ENCODE data around the gene IFT20. TPM values are rescaled to one million over a fixed set of nuclear protein-coding genes. Genes with fewer than 3 reads are reported as not detected.

IFT20 gene
- total RNA-seq, 4 donors from 2014 or later, result 3.7 to 15.9 (median 4.9) TPM

DNA sequence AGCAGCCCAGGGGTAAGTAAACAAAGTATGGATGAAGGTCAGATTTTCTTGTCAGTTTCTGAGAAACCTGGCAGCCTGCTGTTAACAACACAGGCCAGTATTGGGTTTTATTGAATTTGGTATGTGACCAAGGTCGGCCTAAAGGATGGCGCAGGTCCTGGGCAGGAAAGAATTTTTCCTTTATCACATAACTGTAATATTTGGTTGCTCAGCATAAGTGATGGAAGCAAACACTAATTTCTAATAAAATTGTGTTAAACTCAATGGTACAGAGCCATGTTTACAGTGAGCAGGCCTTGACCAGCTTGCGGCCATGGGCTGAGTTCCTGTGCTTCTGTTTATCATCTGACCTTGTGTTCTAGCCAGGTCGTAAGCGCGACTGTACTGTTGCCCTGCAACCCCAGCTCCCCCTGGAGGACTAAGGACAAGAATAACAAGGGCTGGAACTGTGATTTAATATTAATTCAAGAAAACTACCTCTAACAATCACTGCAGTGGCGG is 11.5 kb upstream of the IFT20 start:
- H3K27me3 ChIP-seq, result no peaks in the 10 kb centered on the region
- no peaks in the 10 kb centered on the region for H3K9me3 ChIP-seq
- H3K27ac ChIP-seq, result peak overlapping the region in 2 of 4 donors; percentile 22 to 35
- H3K4me1 ChIP-seq, result peaks cover 0 to 6% of the 10 kb centered on the region in 2 donors
- ATAC-seq (no peak), DNase-seq (no peak)
- TF ChIP-seq POLR2A (IDR thresholded peaks at IDR 0.05), result no peak
- TF ChIP-seq, protein P1, sequence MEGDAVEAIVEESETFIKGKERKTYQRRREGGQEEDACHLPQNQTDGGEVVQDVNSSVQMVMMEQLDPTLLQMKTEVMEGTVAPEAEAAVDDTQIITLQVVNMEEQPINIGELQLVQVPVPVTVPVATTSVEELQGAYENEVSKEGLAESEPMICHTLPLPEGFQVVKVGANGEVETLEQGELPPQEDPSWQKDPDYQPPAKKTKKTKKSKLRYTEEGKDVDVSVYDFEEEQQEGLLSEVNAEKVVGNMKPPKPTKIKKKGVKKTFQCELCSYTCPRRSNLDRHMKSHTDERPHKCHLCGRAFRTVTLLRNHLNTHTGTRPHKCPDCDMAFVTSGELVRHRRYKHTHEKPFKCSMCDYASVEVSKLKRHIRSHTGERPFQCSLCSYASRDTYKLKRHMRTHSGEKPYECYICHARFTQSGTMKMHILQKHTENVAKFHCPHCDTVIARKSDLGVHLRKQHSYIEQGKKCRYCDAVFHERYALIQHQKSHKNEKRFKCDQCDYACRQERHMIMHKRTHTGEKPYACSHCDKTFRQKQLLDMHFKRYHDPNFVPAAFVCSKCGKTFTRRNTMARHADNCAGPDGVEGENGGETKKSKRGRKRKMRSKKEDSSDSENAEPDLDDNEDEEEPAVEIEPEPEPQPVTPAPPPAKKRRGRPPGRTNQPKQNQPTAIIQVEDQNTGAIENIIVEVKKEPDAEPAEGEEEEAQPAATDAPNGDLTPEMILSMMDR (IDR thresholded peaks at IDR 0.05 in 4 of 5, conservative IDR thresholded peaks at IDR 0.05 in 1 of 5), result peak in 1 of 5 experiments; percentile 18
- no peak overlapping the region for H3K4me3 ChIP-seq
- in situ Hi-C loops (cut with MboI; ENCODE audit: low sequenced_read_pairs in 4 of 4), result loop anchor here in 2 of 4 donors (25.0 kb wide), 1 partner anchor 616 kb away; the partner anchor contains the start of gene PHF12 (in 2 of the 2)
- intact Hi-C loops (cut with DNase I; ENCODE audit: low total_unique reads), result no loop called here
- peaks cover 0 to 98% of the 10 kb centered on the region in 2 donors for H3K36me3 ChIP-seq

DNA sequence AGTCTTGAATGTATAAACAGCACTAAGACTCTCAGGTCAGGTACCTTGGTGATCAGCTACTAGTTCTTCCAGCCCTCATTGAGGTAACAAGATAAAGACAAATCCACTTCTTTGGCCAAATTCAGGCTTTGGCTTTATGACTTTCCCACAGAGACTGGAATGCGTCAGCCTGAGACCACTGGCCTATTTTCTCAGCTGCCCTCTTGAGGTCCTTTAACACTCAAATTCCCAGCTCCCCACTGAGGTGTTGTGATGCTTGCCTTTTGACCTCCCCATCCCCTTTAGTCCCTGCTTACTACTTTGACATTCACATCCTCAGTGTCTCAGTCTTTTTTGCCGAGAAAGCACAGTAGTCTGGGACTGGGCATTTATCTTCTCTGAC is 10.9 kb upstream of the IFT20 start:
- intact Hi-C loops (cut with DNase I; ENCODE audit: low total_unique reads), result no loop called here
- peak overlapping the region in 1 of 4 donors; percentile 35 for H3K27ac ChIP-seq

DNA sequence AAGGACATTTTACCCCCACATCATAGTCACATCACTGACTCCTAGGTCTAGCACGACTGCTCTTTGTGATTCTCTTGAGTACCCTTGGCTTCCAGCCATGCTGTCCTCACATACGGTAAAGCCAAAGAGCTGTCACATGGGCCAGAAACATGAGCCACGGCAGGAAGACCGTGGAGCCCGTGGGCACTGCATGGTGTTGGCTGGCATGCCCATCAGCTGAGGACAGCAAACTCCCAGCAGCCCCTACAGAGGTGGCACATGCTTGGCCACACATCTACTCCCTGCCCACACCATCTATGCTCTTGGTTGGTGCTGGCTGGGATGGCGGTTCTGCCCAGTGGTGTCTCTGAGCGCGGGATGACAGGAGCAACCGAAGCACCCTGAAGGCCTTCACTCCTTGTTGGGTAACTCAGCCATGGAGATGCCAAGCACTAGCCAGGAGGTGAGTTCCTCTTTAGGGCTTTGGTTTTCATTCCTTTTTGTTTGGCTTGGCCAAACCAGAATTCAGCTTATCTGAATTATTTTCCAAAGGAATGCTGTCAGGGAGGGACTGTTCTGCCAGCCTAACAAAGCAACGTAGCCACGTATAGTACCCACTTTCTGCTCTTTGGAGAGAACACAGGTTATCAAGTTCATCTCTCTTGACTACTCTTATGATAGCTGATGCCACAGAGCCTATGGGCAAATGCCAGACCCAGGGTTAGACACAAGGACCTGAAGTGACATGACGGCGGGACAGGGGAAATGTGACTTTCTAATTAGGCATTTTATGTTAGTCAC is 10.3 kb upstream of the IFT20 start:
- ATAC-seq (peak in 1 of 2 donors; percentile 45), DNase-seq (peak in 1 of 2 donors; percentile 39)
- in situ Hi-C loops (cut with MboI; ENCODE audit: low sequenced_read_pairs in 4 of 4), result loop anchor here in 2 of 4 donors (25.0 kb wide), 1 partner anchor 617 kb away; the partner anchor contains the start of gene PHF12 (in 2 of the 2)

More for the DNA sequence above, 10.9 kb upstream of the IFT20 start:
- Histone ChIP-seq H3K36me3 (peaks cover 0 to 98% of the 10 kb centered on the region in 2 donors), H3K4me3 (no peak overlapping the region), H3K27me3 (no peaks in the 10 kb centered on the region), H3K4me1 (peaks cover 0 to 6% of the 10 kb centered on the region in 2 donors), H3K9me3 (no peaks in the 10 kb centered on the region)
- in situ Hi-C loops (cut with MboI; ENCODE audit: low sequenced_read_pairs in 4 of 4), result loop anchor here in 2 of 4 donors (25.0 kb wide), 1 partner anchor 616 kb away; the partner anchor contains the start of gene PHF12 (in 2 of the 2)
- no peak for ATAC-seq
- TF ChIP-seq POLR2A (IDR thresholded peaks at IDR 0.05), result no peak
- TF ChIP-seq, protein P1 (IDR thresholded peaks at IDR 0.05 in 4 of 5, conservative IDR thresholded peaks at IDR 0.05 in 1 of 5), result no peak
- DNase-seq, result no peak

DNA sequence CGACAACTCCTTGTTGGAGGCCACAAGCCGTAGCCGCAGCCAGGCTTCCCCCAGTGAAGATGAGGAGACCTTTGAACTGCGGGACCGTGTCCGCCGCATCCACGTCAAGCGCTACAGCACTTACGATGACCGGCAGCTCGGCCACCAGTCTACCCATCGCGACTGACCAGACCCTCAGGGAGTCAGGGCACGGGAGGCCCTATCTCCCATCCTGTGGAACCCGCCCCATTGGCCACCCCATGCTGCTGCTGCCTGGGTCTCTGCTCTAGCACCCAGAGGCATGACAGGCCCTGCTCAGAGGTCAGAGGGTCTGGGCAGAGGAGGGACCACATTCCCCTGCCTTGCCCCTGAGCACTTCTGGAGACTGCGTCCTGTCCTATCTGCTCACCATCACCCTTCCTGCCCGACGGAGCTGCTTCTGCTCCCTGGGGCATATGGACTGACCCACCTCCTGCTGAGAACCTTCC is 9.2 kb upstream of the IFT20 start:
- H3K36me3 ChIP-seq, result peaks cover 0 to 93% of the 10 kb centered on the region in 2 donors
- no peak for DNase-seq
- intact Hi-C loops (cut with DNase I; ENCODE audit: low total_unique reads) (no loop called here), in situ Hi-C loops (cut with MboI; ENCODE audit: low sequenced_read_pairs in 4 of 4) (loop anchor here in 2 of 4 donors (25.0 kb wide), 1 partner anchor 618 kb away; the partner anchor contains the start of gene PHF12 (in 2 of the 2))
- H3K9me3 ChIP-seq, result no peaks in the 10 kb centered on the region
- no peak for TF ChIP-seq POLR2A (IDR thresholded peaks at IDR 0.05)
- H3K27ac ChIP-seq, result peak overlapping the region in 1 of 4 donors; percentile 39
- H3K4me1 ChIP-seq, result peaks cover 0 to 6% of the 10 kb centered on the region in 2 donors
- H3K4me3 ChIP-seq, result no peak overlapping the region
- H3K27me3 ChIP-seq, result no peaks in the 10 kb centered on the region
- ATAC-seq, result no peak

More for the DNA sequence above, 10.3 kb upstream of the IFT20 start:
- H3K4me1 ChIP-seq, result peaks cover 0 to 6% of the 10 kb centered on the region in 2 donors
- intact Hi-C loops (cut with DNase I; ENCODE audit: low total_unique reads), result no loop called here
- no peaks in the 10 kb centered on the region for H3K27me3 ChIP-seq
- H3K4me3 ChIP-seq, result no peak overlapping the region
- H3K36me3 ChIP-seq, result peaks cover 0 to 98% of the 10 kb centered on the region in 2 donors
- peak overlapping the region in 1 of 4 donors; percentile 33 for H3K27ac ChIP-seq
- TF ChIP-seq, protein P1 (IDR thresholded peaks at IDR 0.05 in 4 of 5, conservative IDR thresholded peaks at IDR 0.05 in 1 of 5), result no peak
- no peak for TF ChIP-seq POLR2A (IDR thresholded peaks at IDR 0.05)
- no peaks in the 10 kb centered on the region for H3K9me3 ChIP-seq

DNA sequence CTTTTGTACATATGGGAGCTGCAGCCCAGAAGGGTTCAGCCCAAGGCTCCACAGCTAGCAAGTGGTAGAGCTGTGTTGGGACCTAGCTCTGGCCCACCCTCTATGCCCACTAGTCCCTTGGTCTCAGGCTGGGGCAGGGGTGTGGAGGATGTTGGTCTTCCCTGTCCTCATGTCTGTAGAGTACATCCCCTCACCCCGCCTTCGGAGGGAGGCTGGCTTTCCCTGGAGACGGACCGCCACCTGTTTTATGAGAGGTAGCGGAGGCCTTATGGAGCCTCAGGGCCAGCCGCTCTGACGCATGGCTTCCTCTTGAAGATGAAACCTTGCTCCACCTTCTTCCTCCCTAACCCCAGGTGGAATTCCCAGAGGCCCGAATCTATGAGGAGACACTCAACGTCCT is 8.7 kb upstream of the IFT20 start:
- Histone ChIP-seq H3K4me3 (no peak overlapping the region), H3K27ac (peak overlapping the region in 2 of 4 donors; percentile 33 to 39), H3K9me3 (no peaks in the 10 kb centered on the region), H3K4me1 (peaks cover 0 to 6% of the 10 kb centered on the region in 2 donors), H3K36me3 (peaks cover 0 to 89% of the 10 kb centered on the region in 2 donors), H3K27me3 (no peaks in the 10 kb centered on the region)
- DNase-seq (no peak), ATAC-seq (no peak)
- intact Hi-C loops (cut with DNase I; ENCODE audit: low total_unique reads) (no loop called here), in situ Hi-C loops (cut with MboI; ENCODE audit: low sequenced_read_pairs in 4 of 4) (loop anchor here in 2 of 4 donors (25.0 kb wide), 1 partner anchor 618 kb away; the partner anchor contains the start of gene PHF12 (in 2 of the 2))
- TF ChIP-seq, protein P1 (IDR thresholded peaks at IDR 0.05 in 4 of 5, conservative IDR thresholded peaks at IDR 0.05 in 1 of 5), result no peak
- no peak for TF ChIP-seq POLR2A (IDR thresholded peaks at IDR 0.05)

Measured in gastrocnemius medialis (tissue), 4 donors.